K562 treated with DMSO at 1 percent for 48 hours (cell line): ENCODE data around the gene CYP2C19. TPM values are rescaled to one million over a fixed set of nuclear protein-coding genes. Genes with fewer than 3 reads are reported as not detected.

ENCODE experiments used
- total RNA-seq: library from RNA; unstranded; fragments of 300-600 nt; gene quantifications from 2 replicates; pipeline ENCODE4 v1.2.3, GENCODE V29; 2022; ENCODE audit warnings: low replicate concordance; ENCODE audit errors: extremely low read depth

CYP2C19 gene
- total RNA-seq = not detected in 2 replicates

DNA sequence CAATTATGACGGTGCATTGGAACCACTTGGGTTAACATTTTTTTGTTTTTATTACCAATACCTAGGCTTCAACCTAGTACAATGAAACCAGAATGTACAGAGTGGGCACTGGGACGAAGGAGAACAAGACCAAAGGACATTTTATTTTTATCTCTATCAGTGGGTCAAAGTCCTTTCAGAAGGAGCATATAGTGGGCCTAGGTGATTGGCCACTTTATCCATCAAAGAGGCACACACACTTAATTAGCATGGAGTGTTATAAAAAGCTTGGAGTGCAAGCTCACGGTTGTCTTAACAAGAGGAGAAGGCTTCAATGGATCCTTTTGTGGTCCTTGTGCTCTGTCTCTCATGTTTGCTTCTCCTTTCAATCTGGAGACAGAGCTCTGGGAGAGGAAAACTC, at the start of gene CYP2C19:
TSS of gene CYP2C19 (plus strand) at position 289 of the 400 bp plus-strand sequence. CDS start at position 314, 25 bp downstream.

Other genes starting within 250 kb of the CYP2C19 start
- gene HELLS, start 216.9 kb upstream of the CYP2C19 start, total RNA-seq = not detected in 2 replicates
- gene CYP2C18, start 79.0 kb upstream of the CYP2C19 start, total RNA-seq = not detected in 2 replicates
- not detected in 2 replicates for gene CYP2C9, start 176.0 kb downstream of the CYP2C19 start, total RNA-seq